Hepatocyte (in vitro differentiated cells): ENCODE data around the gene PAQR5. TPM values are rescaled to one million over a fixed set of nuclear protein-coding genes. Genes with fewer than 3 reads are reported as not detected.

Experiments
- DNase-seq: peaks from one replicate; pipeline ENCODE4 v3.0.0-alpha.2; 2016; ENCODE audit warnings: low spot score
- H2AFZ ChIP-seq: fragments of 200-600 bp; sonication (generic); 2 replicates; pipeline ENCODE4 v1.6.0; 2016; ENCODE audit warnings: antibody characterized with exemption, mild to moderate bottlenecking
- H3K27ac ChIP-seq: fragments of 200-600 bp; sonication (generic); 2 replicates; pipeline ENCODE4 v1.5.1; 2016; ENCODE audit warnings: mild to moderate bottlenecking
- H3K27me3 ChIP-seq: fragments of 200-600 bp; sonication (generic); 2 replicates; pipeline ENCODE4 v1.6.1; 2016
- H3K36me3 ChIP-seq: fragments of 200-600 bp; sonication (generic); replicated peaks from 2 replicates; pipeline ENCODE4 v1.5.1; 2016; ENCODE audit warnings: low read depth; ENCODE audit not compliant: insufficient read depth
- H3K4me1 ChIP-seq: fragments of 200-600 bp; sonication (generic); 2 replicates; pipeline ENCODE4 v1.5.1; 2016; ENCODE audit warnings: mild to moderate bottlenecking, moderate library complexity; ENCODE audit not compliant: insufficient read depth
- H3K4me2 ChIP-seq: fragments of 200-600 bp; sonication (generic); 2 replicates; pipeline ENCODE4 v1.6.0; 2016
- H3K4me3 ChIP-seq: fragments of 200-600 bp; sonication (generic); 2 replicates; pipeline ENCODE4 v1.5.1; 2016; ENCODE audit warnings: mild to moderate bottlenecking
- H3K79me2 ChIP-seq: fragments of 200-600 bp; sonication (generic); 2 replicates; pipeline ENCODE4 v1.6.0; 2017; ENCODE audit warnings: mild to moderate bottlenecking
- H3K9me2 ChIP-seq: fragments of 200-600 bp; sonication (generic); replicated peaks from 2 replicates; pipeline ENCODE4 v1.6.0; 2017; ENCODE audit warnings: mild to moderate bottlenecking; ENCODE audit not compliant: insufficient read depth
- H3K9me3 ChIP-seq: fragments of 200-600 bp; sonication (generic); 2 replicates; pipeline ENCODE4 v1.5.1; 2016; ENCODE audit warnings: low read depth, mild to moderate bottlenecking
- H4K20me1 ChIP-seq: fragments of 200-600 bp; sonication (generic); 2 replicates; pipeline ENCODE4 v1.6.0; 2016; ENCODE audit warnings: mild to moderate bottlenecking; ENCODE audit not compliant: insufficient read depth, poor library complexity, severe bottlenecking
- EZH2 ChIP-seq: fragments of 200-600 bp; sonication (generic); IDR thresholded peaks from 2 replicates; pipeline ENCODE4 v1.6.1; 2016; ENCODE audit warnings: antibody characterized with exemption, mild to moderate bottlenecking, borderline replicate concordance
- EZH2phosphoT487 ChIP-seq: fragments of 200-600 bp; sonication (generic); IDR thresholded peaks from one replicate; pipeline ENCODE4 v1.6.1; 2018; ENCODE audit warnings: antibody characterized with exemption, mild to moderate bottlenecking, low read depth, moderate library complexity; ENCODE audit not compliant: unreplicated experiment, severe bottlenecking
- WGBS: methylation state at CpG from one replicate; pipeline ENCODE4 v1.1.6; 2016; ENCODE audit warnings: low lambda C conversion rate; ENCODE audit errors: missing lambda C conversion rate; 5-methylcytosine and 5-hydroxymethylcytosine counted together
- polyA plus RNA-seq: library from polyadenylated mRNA; unstranded; fragments of >200 nt; fragmentation: Nextera tagmentation; extraction: Ambion mirVana; gene quantifications from 2 replicates; pipeline ENCODE4 v1.2.1, GENCODE V29; 2016
- total RNA-seq: library from RNA; depleted of rRNA; stranded (reverse); fragments of >200 nt; gene quantifications from 2 replicates; pipeline ENCODE4 v1.2.3, GENCODE V29; 2014
- TF ChIP-seq, protein P1 (sequence below): fragments of 200-600 bp; sonication (generic); IDR thresholded peaks from 2 replicates; pipeline ENCODE4 v1.5.1; 2016; ENCODE audit warnings: antibody characterized with exemption, mild to moderate bottlenecking; ENCODE audit not compliant: poor library complexity

PAQR5 gene
- total and polyA plus RNA-seq, 2 experiments from 2014 or later = 2.1 to 2.8 TPM

DNA sequence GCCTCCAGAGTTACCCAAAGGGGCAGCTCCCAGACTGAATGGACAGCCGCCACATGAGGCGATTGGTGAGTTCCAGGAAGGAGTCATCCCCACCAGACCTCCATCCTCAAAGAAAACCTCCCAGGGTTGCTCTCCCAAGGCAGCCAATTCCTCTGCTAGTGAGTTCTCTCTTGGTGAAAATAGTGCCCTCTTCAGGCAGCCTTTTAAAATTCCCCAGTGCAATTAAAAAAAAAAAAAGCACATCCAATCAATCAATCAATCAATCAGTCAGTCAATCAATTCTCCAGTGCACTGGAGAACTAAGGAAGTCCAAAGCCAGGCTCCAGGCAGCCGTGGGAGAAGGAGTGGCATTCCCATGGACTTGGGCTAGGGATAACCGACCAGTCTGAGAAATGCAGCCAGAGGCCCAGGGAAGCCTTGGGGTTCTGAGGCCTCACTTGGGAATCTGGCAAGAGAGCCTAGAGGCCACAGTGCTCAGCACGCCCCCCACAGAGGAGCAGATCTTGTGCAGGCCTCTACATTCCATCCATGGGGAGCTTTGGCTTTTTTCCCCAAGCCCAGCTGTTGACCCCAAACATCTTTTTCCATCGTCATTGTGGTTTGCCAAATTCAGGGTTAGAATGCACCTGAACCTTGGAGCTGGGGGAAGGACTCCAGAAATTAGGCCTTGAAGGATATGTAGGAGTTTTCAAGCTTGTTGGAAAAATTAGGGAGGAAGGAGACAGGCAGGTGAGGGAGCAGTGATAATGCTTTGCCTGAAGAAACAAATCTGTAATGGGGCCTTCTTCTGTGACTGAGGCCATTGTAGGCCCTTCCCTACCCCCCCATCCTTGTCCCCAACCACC lies 4.8 kb downstream of the PAQR5 start:
- Histone ChIP-seq H3K79me2 (no peaks in the 10 kb centered on the region), H3K27me3 (peaks cover 16% of the 10 kb centered on the region), H3K9me3 (no peaks in the 10 kb centered on the region), H3K4me2 (no peak overlapping the region), H3K27ac (peak overlapping the region; percentile 15), H2AFZ (no peak overlapping the region), H3K4me3 (no peak overlapping the region), H3K36me3 (no peaks in the 10 kb centered on the region), H3K4me1 (peaks cover 13% of the 10 kb centered on the region), H4K20me1 (no peaks in the 10 kb centered on the region), H3K9me2 (no peaks in the 10 kb centered on the region)
- no peak for DNase-seq
- no peak for TF ChIP-seq EZH2phosphoT487
- no peak for TF ChIP-seq EZH2
- TF ChIP-seq, protein P1, sequence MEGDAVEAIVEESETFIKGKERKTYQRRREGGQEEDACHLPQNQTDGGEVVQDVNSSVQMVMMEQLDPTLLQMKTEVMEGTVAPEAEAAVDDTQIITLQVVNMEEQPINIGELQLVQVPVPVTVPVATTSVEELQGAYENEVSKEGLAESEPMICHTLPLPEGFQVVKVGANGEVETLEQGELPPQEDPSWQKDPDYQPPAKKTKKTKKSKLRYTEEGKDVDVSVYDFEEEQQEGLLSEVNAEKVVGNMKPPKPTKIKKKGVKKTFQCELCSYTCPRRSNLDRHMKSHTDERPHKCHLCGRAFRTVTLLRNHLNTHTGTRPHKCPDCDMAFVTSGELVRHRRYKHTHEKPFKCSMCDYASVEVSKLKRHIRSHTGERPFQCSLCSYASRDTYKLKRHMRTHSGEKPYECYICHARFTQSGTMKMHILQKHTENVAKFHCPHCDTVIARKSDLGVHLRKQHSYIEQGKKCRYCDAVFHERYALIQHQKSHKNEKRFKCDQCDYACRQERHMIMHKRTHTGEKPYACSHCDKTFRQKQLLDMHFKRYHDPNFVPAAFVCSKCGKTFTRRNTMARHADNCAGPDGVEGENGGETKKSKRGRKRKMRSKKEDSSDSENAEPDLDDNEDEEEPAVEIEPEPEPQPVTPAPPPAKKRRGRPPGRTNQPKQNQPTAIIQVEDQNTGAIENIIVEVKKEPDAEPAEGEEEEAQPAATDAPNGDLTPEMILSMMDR = peak; percentile 8
- 76% methylated on average over 6 of the region's 6 CpGs for WGBS

DNA sequence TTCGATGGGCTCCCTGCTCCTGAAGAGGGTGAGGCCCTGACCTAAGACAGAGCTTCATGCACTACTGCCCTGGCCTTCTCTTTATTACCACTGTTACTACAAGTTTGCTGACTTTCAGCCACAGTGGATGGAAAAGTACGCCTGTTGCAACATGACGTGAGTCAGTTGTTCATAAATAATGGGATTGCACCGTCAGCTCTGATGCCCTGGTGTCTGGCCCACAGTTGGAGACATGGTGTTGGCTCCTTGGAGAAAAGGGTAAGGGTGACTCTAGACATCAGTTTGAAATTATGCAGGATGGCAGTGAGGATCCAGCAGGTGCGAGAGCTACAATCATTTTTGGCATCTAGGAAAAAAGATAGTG lies 5.5 kb downstream of the PAQR5 start:
- Histone ChIP-seq H3K9me3 (no peaks in the 10 kb centered on the region), H3K36me3 (no peaks in the 10 kb centered on the region), H2AFZ (no peak overlapping the region), H3K4me1 (peaks cover 13% of the 10 kb centered on the region), H3K27me3 (peaks cover 14% of the 10 kb centered on the region), H3K9me2 (no peaks in the 10 kb centered on the region), H3K4me2 (no peak overlapping the region), H3K4me3 (no peak overlapping the region), H3K79me2 (no peaks in the 10 kb centered on the region), H3K27ac (peak overlapping the region; percentile 26), H4K20me1 (no peaks in the 10 kb centered on the region)
- DNase-seq = peak; percentile 67
- 41% methylated on average over 5 of the region's 5 CpGs for WGBS
- TF ChIP-seq EZH2phosphoT487 = no peak
- no peak for TF ChIP-seq EZH2
- TF ChIP-seq, protein P1 = no peak

DNA sequence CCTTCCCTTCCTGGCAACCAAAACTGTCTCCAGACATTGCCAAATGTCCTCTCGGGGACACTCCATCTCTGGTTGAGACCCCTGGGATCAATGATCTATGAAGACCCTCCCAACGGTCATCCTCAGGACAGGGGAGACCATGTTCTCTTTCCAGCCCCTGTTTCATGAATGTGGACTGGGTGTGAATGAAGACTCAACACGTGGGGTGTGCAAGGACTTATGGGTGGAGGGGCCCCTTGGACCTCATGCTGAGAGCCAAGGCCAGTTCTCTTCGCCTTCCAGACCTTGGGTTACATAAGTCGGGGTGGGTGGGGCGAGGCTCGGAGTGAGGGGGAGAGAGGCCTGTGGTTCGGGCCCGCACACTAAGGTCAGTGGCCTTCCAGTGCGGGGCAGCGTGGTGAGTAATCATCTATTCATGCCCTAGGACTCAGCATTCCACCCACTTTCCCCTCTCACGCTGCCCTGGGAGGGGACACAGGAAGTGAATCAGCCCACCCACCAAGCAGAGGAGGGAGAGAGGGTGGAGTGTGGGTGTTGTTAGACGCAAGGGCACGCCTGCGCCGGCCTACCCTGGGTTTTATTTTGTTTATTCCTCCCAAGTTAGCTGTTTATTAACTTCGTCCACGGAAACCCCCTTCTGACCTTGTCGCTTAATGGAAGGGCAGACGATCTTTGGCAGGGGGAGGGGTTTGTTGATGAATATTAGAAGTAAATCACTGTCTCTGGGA lies 6.7 kb downstream of the PAQR5 start:
- no peak overlapping the region for H2AFZ ChIP-seq
- H3K9me3 ChIP-seq = no peaks in the 10 kb centered on the region
- no peaks in the 10 kb centered on the region for H3K36me3 ChIP-seq
- no peak for TF ChIP-seq EZH2phosphoT487
- TF ChIP-seq, protein P1 = no peak
- DNase-seq = peak; percentile 60
- no peaks in the 10 kb centered on the region for H3K79me2 ChIP-seq
- peak overlapping the region; percentile 26 for H3K27ac ChIP-seq
- peaks cover 13% of the 10 kb centered on the region for H3K4me1 ChIP-seq
- no peak overlapping the region for H3K4me2 ChIP-seq
- no peaks in the 10 kb centered on the region for H4K20me1 ChIP-seq
- WGBS = 57% methylated on average over 20 of the region's 20 CpGs
- peaks cover 3% of the 10 kb centered on the region for H3K27me3 ChIP-seq
- H3K4me3 ChIP-seq = no peak overlapping the region
- H3K9me2 ChIP-seq = no peaks in the 10 kb centered on the region
